Endodermal cell (in vitro differentiated cells): Measurements from ENCODE around the gene RAB20. TPM values are rescaled to one million over a fixed set of nuclear protein-coding genes. Genes with fewer than 3 reads are reported as not detected.

ENCODE experiments used
- DNase-seq: peaks from one replicate; pipeline ENCODE4 v3.0.0-alpha.2; 2017
- H3K27ac ChIP-seq: 2 replicates; pipeline ENCODE4 v1.5.1; 2013; ENCODE audit warnings: mild to moderate bottlenecking, low read depth, low read length, moderate library complexity
- H3K27me3 ChIP-seq: 2 replicates; pipeline ENCODE4 v1.6.1; 2013; ENCODE audit warnings: mild to moderate bottlenecking, low read length, moderate library complexity; ENCODE audit not compliant: insufficient read depth, control insufficient read depth, poor library complexity, severe bottlenecking
- H3K36me3 ChIP-seq: 2 replicates; pipeline ENCODE4 v1.7.0; 2013; ENCODE audit warnings: mild to moderate bottlenecking, low read length, moderate library complexity; ENCODE audit not compliant: control insufficient read depth, insufficient read depth
- H3K4me1 ChIP-seq: one replicate; pipeline ENCODE4 v1.7.0; 2013; ENCODE audit warnings: low read length; ENCODE audit not compliant: control insufficient read depth, insufficient read depth
- H3K4me3 ChIP-seq: 2 replicates; pipeline ENCODE4 v1.5.1; 2013; ENCODE audit warnings: mild to moderate bottlenecking, low read length, moderate library complexity
- H3K9ac ChIP-seq: 2 replicates; pipeline ENCODE4 v1.6.1; 2013; ENCODE audit warnings: mild to moderate bottlenecking, low read length, moderate library complexity; ENCODE audit not compliant: poor library complexity, severe bottlenecking; ENCODE audit errors: extremely low read depth
- H3K9me3 ChIP-seq: 2 replicates; pipeline ENCODE4 v1.6.1; 2013; ENCODE audit warnings: mild to moderate bottlenecking, low read length, moderate library complexity; ENCODE audit not compliant: control insufficient read depth
- H3K27ac Mint-ChIP-seq: 2 replicates; pipeline ENCODE4 v1.8.0; 2020; ENCODE audit warnings: mixed read lengths
- H3K27me3 Mint-ChIP-seq: 2 replicates; pipeline ENCODE4 v1.8.0; 2021; ENCODE audit warnings: mild to moderate bottlenecking, mixed read lengths; ENCODE audit not compliant: insufficient read depth
- H3K36me3 Mint-ChIP-seq: 2 replicates; pipeline ENCODE4 v1.8.0; 2020; ENCODE audit warnings: low read depth, mixed read lengths
- H3K4me1 Mint-ChIP-seq: 2 replicates; pipeline ENCODE4 v1.8.0; 2020; ENCODE audit warnings: mixed read lengths
- H3K4me3 Mint-ChIP-seq: 2 replicates; pipeline ENCODE4 v1.8.0; 2020; ENCODE audit warnings: mild to moderate bottlenecking, moderate library complexity, mixed read lengths
- H3K9me3 Mint-ChIP-seq: 2 replicates; pipeline ENCODE4 v1.8.0; 2020; ENCODE audit warnings: mild to moderate bottlenecking, mixed read lengths
- WGBS, 2 experiments: methylation state at CpG; one replicate each; pipeline versions ENCODE4 v1.1.5 to v1.1.7; 2013; ENCODE audit warnings: missing lambda C conversion rate in 2 of 2, mixed read lengths in 1 of 2; ENCODE audit not compliant: insufficient coverage in 1 of 2, insufficient read length in 1 of 2; 5-methylcytosine and 5-hydroxymethylcytosine counted together
- total RNA-seq, 2 donors: library from RNA; stranded (reverse); fragmentation: NEBNext Ultra II Directional in 1 of 2; extraction: Animal tissue kit (Norgen Biotek cat#: 25700) in 1 of 2; gene quantifications; 2 replicates in 1 of 2; 3 replicates in 1 of 2; pipeline ENCODE4 v1.2.1, GENCODE V29; 2021
- TF ChIP-seq, protein P1 (sequence below): fragments of 200-600 bp; sonication (generic); conservative IDR thresholded peaks from 2 replicates; pipeline ENCODE4 v1.5.0; 2021; ENCODE audit warnings: antibody characterized with exemption, mild to moderate bottlenecking

Gene RAB20
- total RNA-seq, 2 donors from 2014 or later = 12.6 to 14.2 TPM

DNA sequence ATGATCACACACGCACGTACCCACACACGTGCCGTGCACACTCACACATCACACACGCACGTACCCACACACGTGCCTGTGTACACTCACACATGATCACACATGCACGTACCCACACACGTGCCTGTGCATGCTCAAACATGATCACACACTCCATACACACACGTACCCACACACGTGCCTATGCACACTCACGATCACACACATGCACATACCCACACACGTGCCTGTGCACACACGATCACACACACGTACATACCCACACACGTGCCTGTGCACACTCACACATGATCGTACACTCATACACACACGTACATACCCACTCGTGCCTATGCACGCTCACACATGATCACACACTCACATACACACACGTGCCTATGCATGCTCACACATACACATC is 86.8 kb downstream of the RAB20 start:
- TF ChIP-seq, protein P1, sequence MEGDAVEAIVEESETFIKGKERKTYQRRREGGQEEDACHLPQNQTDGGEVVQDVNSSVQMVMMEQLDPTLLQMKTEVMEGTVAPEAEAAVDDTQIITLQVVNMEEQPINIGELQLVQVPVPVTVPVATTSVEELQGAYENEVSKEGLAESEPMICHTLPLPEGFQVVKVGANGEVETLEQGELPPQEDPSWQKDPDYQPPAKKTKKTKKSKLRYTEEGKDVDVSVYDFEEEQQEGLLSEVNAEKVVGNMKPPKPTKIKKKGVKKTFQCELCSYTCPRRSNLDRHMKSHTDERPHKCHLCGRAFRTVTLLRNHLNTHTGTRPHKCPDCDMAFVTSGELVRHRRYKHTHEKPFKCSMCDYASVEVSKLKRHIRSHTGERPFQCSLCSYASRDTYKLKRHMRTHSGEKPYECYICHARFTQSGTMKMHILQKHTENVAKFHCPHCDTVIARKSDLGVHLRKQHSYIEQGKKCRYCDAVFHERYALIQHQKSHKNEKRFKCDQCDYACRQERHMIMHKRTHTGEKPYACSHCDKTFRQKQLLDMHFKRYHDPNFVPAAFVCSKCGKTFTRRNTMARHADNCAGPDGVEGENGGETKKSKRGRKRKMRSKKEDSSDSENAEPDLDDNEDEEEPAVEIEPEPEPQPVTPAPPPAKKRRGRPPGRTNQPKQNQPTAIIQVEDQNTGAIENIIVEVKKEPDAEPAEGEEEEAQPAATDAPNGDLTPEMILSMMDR = no peak
- Mint-ChIP-seq H3K36me3 (peaks cover 90% of the 10 kb centered on the region), H3K9me3 (no peaks in the 10 kb centered on the region), H3K4me1 (peaks cover 11% of the 10 kb centered on the region), H3K27ac (peak overlapping the region; percentile 44), H3K4me3 (no peak overlapping the region), H3K27me3 (no peaks in the 10 kb centered on the region)
- Histone ChIP-seq H3K27ac (no peak overlapping the region), H3K9ac (no peak overlapping the region), H3K27me3 (no peaks in the 10 kb centered on the region), H3K36me3 (peaks cover 96% of the 10 kb centered on the region), H3K4me3 (no peak overlapping the region), H3K4me1 (no peaks in the 10 kb centered on the region), H3K9me3 (no peaks in the 10 kb centered on the region)
- no peak for DNase-seq
- WGBS, 2 experiments = 92 to 93% methylated on average over 19 to 21 of the region's 21 CpGs

Other genes starting within 250 kb of the RAB20 start
- 10 to 100 TPM; 31.3 to 33.4 TPM for gene NAXD, start 53.8 kb upstream of the RAB20 start, total RNA-seq
- gene CARS2, start 144.4 kb upstream of the RAB20 start, total RNA-seq = 10 to 100 TPM; 53.0 to 53.2 TPM
- 10 to 100 TPM; 23.2 to 23.6 TPM for gene ING1, start 152.0 kb upstream of the RAB20 start, total RNA-seq